Epithelial cell of esophagus (primary cell): Measurements from ENCODE around the gene TRAPPC10.
A peak's percentile ranks its signal among the peaks of the same experiment; 100 is the strongest.

ENCODE experiments used
- DNase-seq: peaks from one replicate; pipeline ENCODE4 v3.0.0; 2010; ENCODE audit warnings: low read depth
- H3K4me3 ChIP-seq: 2 replicates; pipeline ENCODE4 v1.5.1; 2011; ENCODE audit warnings: mild to moderate bottlenecking, low read length, control low read depth
- TF ChIP-seq, protein P1 (sequence below): IDR thresholded peaks from 2 replicates; pipeline ENCODE4 v1.5.1; 2011; ENCODE audit warnings: low read depth, mild to moderate bottlenecking, low read length, control low read depth, inconsistent platforms; ENCODE audit not compliant: insufficient read depth; ENCODE audit errors: missing control alignments

TRAPPC10 gene

DNA sequence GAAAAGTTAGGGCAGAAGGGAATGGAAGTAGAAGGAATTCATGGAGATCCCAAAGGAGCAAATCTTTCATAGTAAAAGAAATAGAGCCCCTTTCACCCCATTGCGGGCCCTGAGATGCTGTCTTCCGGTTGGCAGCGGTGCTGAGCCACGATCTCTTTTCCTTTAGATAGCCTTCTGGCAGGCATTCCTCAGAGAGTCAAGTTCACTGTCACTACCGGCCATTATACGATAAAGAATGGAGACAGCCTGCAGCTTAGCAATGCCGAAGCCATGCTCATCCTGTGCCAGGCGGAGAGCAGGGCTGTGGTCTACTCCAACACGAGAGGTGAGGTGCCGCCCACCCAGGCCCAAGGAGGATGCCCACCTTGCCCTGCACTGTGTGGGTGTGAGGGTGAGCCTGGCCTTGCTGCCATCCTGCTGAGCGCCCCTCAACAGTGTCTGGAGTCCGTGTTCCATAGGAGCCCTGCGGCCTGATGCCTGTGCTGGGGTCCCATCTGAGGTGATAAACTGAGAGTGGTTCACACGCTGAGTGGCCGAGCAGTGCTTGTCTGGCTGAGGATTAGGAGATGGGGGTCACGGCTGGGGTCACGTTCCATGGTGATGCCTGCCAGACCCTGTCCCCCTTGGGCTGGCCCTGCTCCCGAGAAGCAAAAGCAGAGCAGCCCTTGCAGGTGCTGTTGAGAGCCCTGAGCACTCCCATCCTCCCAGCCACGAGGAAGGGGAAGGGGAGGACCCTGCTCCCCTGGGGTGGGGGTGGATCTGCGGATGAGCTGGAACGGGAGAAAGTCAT, 74.7 kb downstream of the TRAPPC10 start:
- TF ChIP-seq, protein P1, sequence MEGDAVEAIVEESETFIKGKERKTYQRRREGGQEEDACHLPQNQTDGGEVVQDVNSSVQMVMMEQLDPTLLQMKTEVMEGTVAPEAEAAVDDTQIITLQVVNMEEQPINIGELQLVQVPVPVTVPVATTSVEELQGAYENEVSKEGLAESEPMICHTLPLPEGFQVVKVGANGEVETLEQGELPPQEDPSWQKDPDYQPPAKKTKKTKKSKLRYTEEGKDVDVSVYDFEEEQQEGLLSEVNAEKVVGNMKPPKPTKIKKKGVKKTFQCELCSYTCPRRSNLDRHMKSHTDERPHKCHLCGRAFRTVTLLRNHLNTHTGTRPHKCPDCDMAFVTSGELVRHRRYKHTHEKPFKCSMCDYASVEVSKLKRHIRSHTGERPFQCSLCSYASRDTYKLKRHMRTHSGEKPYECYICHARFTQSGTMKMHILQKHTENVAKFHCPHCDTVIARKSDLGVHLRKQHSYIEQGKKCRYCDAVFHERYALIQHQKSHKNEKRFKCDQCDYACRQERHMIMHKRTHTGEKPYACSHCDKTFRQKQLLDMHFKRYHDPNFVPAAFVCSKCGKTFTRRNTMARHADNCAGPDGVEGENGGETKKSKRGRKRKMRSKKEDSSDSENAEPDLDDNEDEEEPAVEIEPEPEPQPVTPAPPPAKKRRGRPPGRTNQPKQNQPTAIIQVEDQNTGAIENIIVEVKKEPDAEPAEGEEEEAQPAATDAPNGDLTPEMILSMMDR: no peak
- no peak for DNase-seq
- H3K4me3 ChIP-seq: no peak overlapping the region

GRCh38 chr21:44087426-44088400, 75.6 kb downstream of the TRAPPC10 start:
- TF ChIP-seq, protein P1: no peak
- DNase-seq: no peak
- no peak overlapping the region for H3K4me3 ChIP-seq

- TF ChIP-seq, protein P1: no peak
- no peak overlapping the region for H3K4me3 ChIP-seq
- peak; percentile 36 for DNase-seq
Measured at GRCh38 chr21:44088401-44088780, 76.3 kb downstream of the TRAPPC10 start.

DNA sequence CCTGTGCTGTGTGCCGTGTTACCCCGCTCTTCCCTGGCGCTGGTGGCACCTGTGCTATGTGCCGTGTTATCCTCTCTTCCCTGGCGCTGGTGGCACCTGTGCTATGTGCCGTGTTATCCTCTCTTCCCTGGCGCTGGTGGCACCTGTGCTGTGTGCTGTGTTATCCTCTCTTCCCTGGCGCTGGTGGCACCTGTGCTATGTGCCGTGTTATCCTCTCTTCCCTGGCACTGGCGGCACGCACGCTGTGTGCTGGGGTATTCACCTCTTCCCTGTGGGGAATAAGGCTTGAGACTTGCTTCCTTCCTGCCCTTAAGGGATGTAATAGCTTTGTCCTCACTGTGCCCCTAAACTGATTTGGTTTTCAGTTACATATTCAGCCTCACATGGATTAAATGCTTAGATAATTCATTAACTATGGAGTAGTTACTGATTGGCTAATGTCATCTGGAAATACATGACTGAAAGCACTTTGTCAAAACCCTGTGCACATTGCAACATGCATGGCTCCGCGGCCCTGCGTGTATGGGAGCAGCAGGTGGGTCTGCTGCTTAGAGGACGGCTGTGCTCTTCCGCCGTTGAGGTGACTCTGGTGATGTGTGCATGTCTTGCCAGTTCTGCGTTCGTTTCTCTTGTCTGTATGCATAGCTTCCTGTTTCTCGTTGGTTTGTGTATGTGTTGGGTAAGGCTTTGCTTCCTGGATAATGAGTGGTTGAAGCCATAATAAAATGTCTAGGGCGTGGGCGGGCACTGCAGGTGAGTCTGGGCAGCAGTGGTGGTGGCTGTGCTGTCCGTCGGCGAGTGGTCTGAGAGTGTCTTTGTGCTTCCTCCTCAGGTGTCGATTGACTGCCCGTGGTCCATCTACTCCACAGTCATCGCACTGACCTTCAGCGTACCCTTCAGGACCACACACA, 77.1 kb downstream of the TRAPPC10 start:
- DNase-seq: no peak
- no peak overlapping the region for H3K4me3 ChIP-seq

GRCh38 chr21:44090325-44090724, 78.2 kb downstream of the TRAPPC10 start:
- no peak for DNase-seq
- TF ChIP-seq, protein P1: no peak
- no peak overlapping the region for H3K4me3 ChIP-seq

More for the DNA sequence above, 77.1 kb downstream of the TRAPPC10 start:
- TF ChIP-seq, protein P1: no peak

- DNase-seq: no peak
- H3K4me3 ChIP-seq: no peak overlapping the region
- TF ChIP-seq, protein P1: no peak
Measured at GRCh38 chr21:44092211-44092610, 80.1 kb downstream of the TRAPPC10 start.
